GM21515 (cell line): Measurements from ENCODE around the gene TSPYL2.

Source experiments
- ATAC-seq: cut with Tn5 transposase; IDR thresholded peaks from one replicate; pipeline ENCODE4 v1.9.1; 2021; ENCODE audit not compliant: unreplicated experiment

TSPYL2 gene

GRCh38 chrX:53081925-53082772, at the start of gene TSPYL2:
Gene TSPYL2, plus strand, starts transcription at chrX:53082367. Its CDS starts 132 bp downstream, at chrX:53082499.
- peak; percentile 91 for ATAC-seq

- ATAC-seq: no peak
Observed at GRCh38 chrX:53036149-53036548, 46.0 kb upstream of the TSPYL2 start.

GRCh38 chrX:53039236-53039635, 42.9 kb upstream of the TSPYL2 start:
- ATAC-seq: no peak

GRCh38 chrX:53044995-53045394, 37.2 kb upstream of the TSPYL2 start:
- ATAC-seq: no peak

GRCh38 chrX:53047228-53047627, 34.9 kb upstream of the TSPYL2 start:
- ATAC-seq: no peak

- ATAC-seq: no peak
Observed at GRCh38 chrX:53048169-53049126, 33.7 kb upstream of the TSPYL2 start, which contains the start of gene GPR173. Gene GPR173, plus strand, starts transcription at chrX:53048789. Its CDS starts 27,833 bp downstream, at chrX:53076622.

- ATAC-seq: no peak
Observed at GRCh38 chrX:53049127-53049517, 33.0 kb upstream of the TSPYL2 start.

GRCh38 chrX:53050841-53051240, 31.3 kb upstream of the TSPYL2 start:
- no peak for ATAC-seq

- ATAC-seq: no peak
Observed at GRCh38 chrX:53055244-53055849, 26.8 kb upstream of the TSPYL2 start.

- no peak for ATAC-seq
Observed at GRCh38 chrX:53056292-53056691, 25.9 kb upstream of the TSPYL2 start.

GRCh38 chrX:53065104-53065503, 17.1 kb upstream of the TSPYL2 start:
- ATAC-seq: no peak

- no peak for ATAC-seq
Observed at GRCh38 chrX:53071064-53071463, 11.1 kb upstream of the TSPYL2 start.

- peak; percentile 66 for ATAC-seq
Observed at GRCh38 chrX:53071604-53072417, 10.4 kb upstream of the TSPYL2 start.

- no peak for ATAC-seq
Observed at GRCh38 chrX:53072418-53073114, 9.6 kb upstream of the TSPYL2 start.

- no peak for ATAC-seq
Observed at GRCh38 chrX:53073115-53073586, 9.0 kb upstream of the TSPYL2 start.

- no peak for ATAC-seq
Observed at GRCh38 chrX:53075011-53075410, 7.2 kb upstream of the TSPYL2 start.

- ATAC-seq: no peak
Observed at GRCh38 chrX:53076671-53077070, 5.5 kb upstream of the TSPYL2 start.

- no peak for ATAC-seq
Observed at GRCh38 chrX:53077207-53078197, 4.7 kb upstream of the TSPYL2 start.
